Measurements from ENCODE around the gene ENPP4. TPM values are rescaled to one million over a fixed set of nuclear protein-coding genes. Genes with fewer than 3 reads are reported as not detected.

Gene ENPP4
- polyA plus RNA-seq, 1 of the 3 experiments (the other 2 are of a cell fraction): 0.05 TPM

DNA sequence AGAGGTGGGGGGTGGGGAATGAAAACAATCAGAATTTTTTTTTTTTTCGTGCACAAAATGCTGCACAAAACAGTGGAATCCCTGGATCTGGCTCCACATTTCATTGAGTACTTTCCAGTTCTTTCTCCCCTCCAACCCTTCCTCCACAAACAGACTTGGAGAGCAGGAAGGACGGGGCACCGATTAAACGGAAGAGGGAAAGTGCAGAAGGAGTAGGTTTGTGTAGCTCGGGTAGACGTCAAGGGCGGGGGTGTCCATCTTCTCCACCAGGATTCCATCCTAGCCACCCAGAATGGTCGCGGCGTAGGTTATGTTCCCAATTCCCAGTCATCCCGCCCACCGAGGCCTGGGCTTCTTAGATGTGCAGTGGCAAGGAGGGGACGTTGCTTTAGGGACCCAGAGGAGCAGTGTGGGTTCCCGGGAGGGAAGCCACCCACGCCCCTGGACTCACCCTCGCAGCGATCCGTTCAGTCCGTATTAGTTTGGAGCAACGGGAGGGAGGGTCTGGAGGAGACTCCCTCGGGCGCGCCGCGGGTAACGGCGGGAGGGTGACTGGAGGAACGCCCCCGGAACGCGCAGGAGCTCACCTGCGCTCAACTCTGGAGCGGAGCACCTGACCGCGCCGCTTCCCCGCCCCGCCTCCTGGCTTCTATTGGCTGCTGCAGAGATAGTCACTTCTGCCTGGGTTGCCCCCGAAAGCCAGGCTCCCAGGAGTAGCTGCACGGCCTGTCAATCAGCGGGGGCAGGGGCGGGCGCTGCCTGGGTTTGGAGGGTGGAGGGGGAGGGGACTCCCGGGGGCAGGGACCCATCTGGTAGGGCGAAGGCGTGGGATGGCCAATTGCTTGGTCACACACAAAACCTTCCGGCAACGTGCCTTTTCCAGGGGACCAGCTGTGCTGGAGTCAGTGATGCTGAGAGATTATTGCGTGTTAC is 40.8 kb downstream of the ENPP4 start, which contains the start of gene ENPP5:
ENPP5 (minus strand) TSS at position 624 of the 933 bp plus-strand sequence. CDS start 2,718 bp downstream, outside the sequence.
- Histone ChIP-seq H3K27ac (ENCODE audit: low read depth in 2 of 2, low read length in 1 of 2) (no peak within 1 kb of the TSS), H3K36me3 (replicated peaks in 1 of 2; ENCODE audit: control insufficient read depth in 1 of 2, insufficient read depth in 2 of 2, low read length in 1 of 2) (no peaks in the 10 kb centered on the region), H4K20me1 (ENCODE audit: insufficient read depth) (no peaks in the 10 kb centered on the region), H2AFZ (ENCODE audit: low read depth) (no peak within 1 kb of the TSS), H3K4me3 (ENCODE audit: low read depth in 2 of 2, low read length in 1 of 2) (no peak within 1 kb of the TSS), H3K79me2 (ENCODE audit: insufficient read depth) (no peaks in the 10 kb centered on the region), H3K9me2 (no peaks in the 10 kb centered on the region), H3F3A (replicated peaks; ENCODE audit: insufficient read depth) (no peaks in the 10 kb centered on the region), H3K4me1 (ENCODE audit: control insufficient read depth in 1 of 2, insufficient read depth in 2 of 2, low read depth in 1 of 2, low read length in 1 of 2) (no peaks in the 10 kb centered on the region), H3K4me2 (peak within 1 kb of the TSS; percentile 65), H3K9me3 (no peaks in the 10 kb centered on the region), H3K9ac (no peak within 1 kb of the TSS), H3K27me3 (ENCODE audit: insufficient read depth) (peaks cover 37% of the 10 kb centered on the region)
- peak; percentile 44 for DNase-seq
- no peak for TF ChIP-seq FOSL2 (IDR thresholded peaks at IDR 0.05; ENCODE audit: borderline replicate concordance, low read depth)
- TF ChIP-seq, protein P1, sequence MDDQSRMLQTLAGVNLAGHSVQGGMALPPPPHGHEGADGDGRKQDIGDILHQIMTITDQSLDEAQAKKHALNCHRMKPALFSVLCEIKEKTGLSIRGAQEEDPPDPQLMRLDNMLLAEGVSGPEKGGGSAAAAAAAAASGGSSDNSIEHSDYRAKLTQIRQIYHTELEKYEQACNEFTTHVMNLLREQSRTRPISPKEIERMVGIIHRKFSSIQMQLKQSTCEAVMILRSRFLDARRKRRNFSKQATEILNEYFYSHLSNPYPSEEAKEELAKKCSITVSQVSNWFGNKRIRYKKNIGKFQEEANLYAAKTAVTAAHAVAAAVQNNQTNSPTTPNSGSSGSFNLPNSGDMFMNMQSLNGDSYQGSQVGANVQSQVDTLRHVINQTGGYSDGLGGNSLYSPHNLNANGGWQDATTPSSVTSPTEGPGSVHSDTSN (IDR thresholded peaks at IDR 0.05): peak; percentile 41
- CTCF ChIA-PET: interaction anchor here (2.2 kb wide), 1 partner anchor 11 kb away, joined by 6 read pairs; no protein-coding TSS in a partner anchor
- POLR2A ChIA-PET: no interaction called here
- 5% methylated on average over 20 of the region's 49 CpGs for WGBS (ENCODE audit: low lambda C conversion rate)

DNA sequence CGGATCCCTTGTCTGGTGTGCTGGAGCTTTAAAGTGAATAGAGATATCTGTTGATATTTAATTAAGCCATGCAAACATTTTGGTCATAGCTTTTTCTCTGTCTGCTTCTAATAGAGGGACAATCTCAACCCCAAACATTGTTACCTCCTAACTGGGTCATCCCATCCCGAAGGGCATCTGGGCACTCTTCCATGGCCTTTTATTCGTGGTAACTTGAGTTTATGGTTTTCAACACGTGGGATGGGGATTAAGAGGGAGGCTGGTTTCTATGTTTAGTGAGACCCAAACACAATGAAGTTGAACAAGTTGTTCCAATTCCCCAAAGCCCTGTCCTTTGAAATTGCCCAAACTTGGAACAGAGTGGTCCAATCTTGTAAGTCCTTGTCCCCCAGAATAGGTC is 42.4 kb downstream of the ENPP4 start:
- no peaks in the 10 kb centered on the region for H4K20me1 ChIP-seq (ENCODE audit: insufficient read depth)
- H3K9ac ChIP-seq: no peak overlapping the region
- TF ChIP-seq ELF1 (IDR thresholded peaks at IDR 0.05) (no peak), RXRA (IDR thresholded peaks at IDR 0.05; ENCODE audit: borderline replicate concordance, low read depth) (no peak), ZBTB33 (IDR thresholded peaks at IDR 0.05; ENCODE audit: borderline replicate concordance, low read depth) (no peak), RAD21 (IDR thresholded peaks at IDR 0.05; ENCODE audit: low read length) (no peak), TEAD4 (IDR thresholded peaks at IDR 0.05; ENCODE audit: borderline replicate concordance, insufficient read depth) (no peak), POLR2AphosphoS5 (IDR thresholded peaks at IDR 0.05; ENCODE audit: low read depth, low read length) (no peak), TAF1 (IDR thresholded peaks at IDR 0.05; ENCODE audit: borderline replicate concordance, low read depth, low read length) (no peak)
- TF ChIP-seq, protein P2, sequence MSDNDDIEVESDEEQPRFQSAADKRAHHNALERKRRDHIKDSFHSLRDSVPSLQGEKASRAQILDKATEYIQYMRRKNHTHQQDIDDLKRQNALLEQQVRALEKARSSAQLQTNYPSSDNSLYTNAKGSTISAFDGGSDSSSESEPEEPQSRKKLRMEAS (IDR thresholded peaks at IDR 0.05; ENCODE audit: low read depth): no peak
- TF ChIP-seq, protein P3, sequence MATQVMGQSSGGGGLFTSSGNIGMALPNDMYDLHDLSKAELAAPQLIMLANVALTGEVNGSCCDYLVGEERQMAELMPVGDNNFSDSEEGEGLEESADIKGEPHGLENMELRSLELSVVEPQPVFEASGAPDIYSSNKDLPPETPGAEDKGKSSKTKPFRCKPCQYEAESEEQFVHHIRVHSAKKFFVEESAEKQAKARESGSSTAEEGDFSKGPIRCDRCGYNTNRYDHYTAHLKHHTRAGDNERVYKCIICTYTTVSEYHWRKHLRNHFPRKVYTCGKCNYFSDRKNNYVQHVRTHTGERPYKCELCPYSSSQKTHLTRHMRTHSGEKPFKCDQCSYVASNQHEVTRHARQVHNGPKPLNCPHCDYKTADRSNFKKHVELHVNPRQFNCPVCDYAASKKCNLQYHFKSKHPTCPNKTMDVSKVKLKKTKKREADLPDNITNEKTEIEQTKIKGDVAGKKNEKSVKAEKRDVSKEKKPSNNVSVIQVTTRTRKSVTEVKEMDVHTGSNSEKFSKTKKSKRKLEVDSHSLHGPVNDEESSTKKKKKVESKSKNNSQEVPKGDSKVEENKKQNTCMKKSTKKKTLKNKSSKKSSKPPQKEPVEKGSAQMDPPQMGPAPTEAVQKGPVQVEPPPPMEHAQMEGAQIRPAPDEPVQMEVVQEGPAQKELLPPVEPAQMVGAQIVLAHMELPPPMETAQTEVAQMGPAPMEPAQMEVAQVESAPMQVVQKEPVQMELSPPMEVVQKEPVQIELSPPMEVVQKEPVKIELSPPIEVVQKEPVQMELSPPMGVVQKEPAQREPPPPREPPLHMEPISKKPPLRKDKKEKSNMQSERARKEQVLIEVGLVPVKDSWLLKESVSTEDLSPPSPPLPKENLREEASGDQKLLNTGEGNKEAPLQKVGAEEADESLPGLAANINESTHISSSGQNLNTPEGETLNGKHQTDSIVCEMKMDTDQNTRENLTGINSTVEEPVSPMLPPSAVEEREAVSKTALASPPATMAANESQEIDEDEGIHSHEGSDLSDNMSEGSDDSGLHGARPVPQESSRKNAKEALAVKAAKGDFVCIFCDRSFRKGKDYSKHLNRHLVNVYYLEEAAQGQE (IDR thresholded peaks at IDR 0.05; ENCODE audit: low read depth, low read length): no peak
- whole genome bisulfite sequencing (ENCODE audit: low lambda C conversion rate): 0% methylated on average over 4 of the region's 4 CpGs
- H2AFZ ChIP-seq (ENCODE audit: low read depth): no peak overlapping the region
- H3K27me3 ChIP-seq (ENCODE audit: insufficient read depth): peaks cover 37% of the 10 kb centered on the region
- no peaks in the 10 kb centered on the region for H3K9me3 ChIP-seq
- no peak overlapping the region for H3K27ac ChIP-seq (ENCODE audit: low read depth in 2 of 2, low read length in 1 of 2)
- no peaks in the 10 kb centered on the region for H3F3A ChIP-seq (replicated peaks; ENCODE audit: insufficient read depth)
- H3K4me1 ChIP-seq (ENCODE audit: control insufficient read depth in 1 of 2, insufficient read depth in 2 of 2, low read depth in 1 of 2, low read length in 1 of 2): no peaks in the 10 kb centered on the region
- H3K79me2 ChIP-seq (ENCODE audit: insufficient read depth): no peaks in the 10 kb centered on the region
- no peak overlapping the region for H3K4me3 ChIP-seq (ENCODE audit: low read depth in 2 of 2, low read length in 1 of 2)
- H3K36me3 ChIP-seq (replicated peaks in 1 of 2; ENCODE audit: control insufficient read depth in 1 of 2, insufficient read depth in 2 of 2, low read length in 1 of 2): no peaks in the 10 kb centered on the region
- H3K4me2 ChIP-seq: no peak overlapping the region
- no peak for DNase-seq
- ChIA-PET POLR2A (no interaction called here), CTCF (interaction anchor here (2.2 kb wide), 1 partner anchor 9 kb away, joined by 6 read pairs; no protein-coding TSS in a partner anchor)
- no peaks in the 10 kb centered on the region for H3K9me2 ChIP-seq
